Spleen (tissue), 11 donors: ENCODE measurements around the gene ARID3A. TPM values are rescaled to one million over a fixed set of nuclear protein-coding genes. Genes with fewer than 3 reads are reported as not detected.
A peak's percentile ranks its signal among the peaks of the same experiment; 100 is the strongest.

Source experiments
- DNase-seq: peaks from one replicate; pipeline ENCODE4 v3.0.0-alpha.2; 2020
- H3K27ac ChIP-seq, 8 donors: fragments of 200-600 bp; sonication (generic) in 7 of 8; 1 replicate in 4 of 8; 2 replicates in 4 of 8; pipeline versions ENCODE4 v1.5.0 to v1.8.0; 2016 to 2021; ENCODE audit warnings: inconsistent platforms in 4 of 8, mild to moderate bottlenecking in 4 of 8, moderate library complexity in 1 of 8
- H3K27me3 ChIP-seq, 7 donors: fragments of 200-600 bp; sonication (generic) in 6 of 7; replicated peaks in 1 of 7; 1 replicate in 4 of 7; 2 replicates in 3 of 7; pipeline versions ENCODE4 v1.5.0 to v1.8.0; 2016 to 2021; ENCODE audit warnings: inconsistent platforms in 3 of 7, mild to moderate bottlenecking in 1 of 7
- H3K36me3 ChIP-seq, 6 donors: fragments of 200-600 bp; sonication (generic) in 5 of 6; 1 replicate in 4 of 6; 2 replicates in 2 of 6; pipeline versions ENCODE4 v1.5.0 to v1.8.0; 2016 to 2021; ENCODE audit warnings: inconsistent platforms in 2 of 6
- H3K4me1 ChIP-seq, 6 donors: fragments of 200-600 bp; sonication (generic) in 5 of 6; 1 replicate in 3 of 6; 2 replicates in 3 of 6; pipeline versions ENCODE4 v1.5.0 to v1.8.0; 2016 to 2021; ENCODE audit warnings: inconsistent platforms in 3 of 6
- H3K4me3 ChIP-seq, 8 donors: fragments of 200-600 bp; sonication (generic) in 7 of 8; 1 replicate in 4 of 8; 2 replicates in 4 of 8; pipeline versions ENCODE4 v1.5.0 to v1.8.0; 2016 to 2021; ENCODE audit warnings: inconsistent platforms in 4 of 8, mild to moderate bottlenecking in 4 of 8, moderate library complexity in 2 of 8
- H3K9me3 ChIP-seq, 8 donors: fragments of 200-600 bp; sonication (generic) in 7 of 8; 1 replicate in 4 of 8; 2 replicates in 4 of 8; pipeline versions ENCODE4 v1.5.0 to v1.8.0; 2016 to 2021; ENCODE audit warnings: inconsistent platforms in 4 of 8
- CTCF ChIP-seq, 11 experiments: fragments of 200-600 bp in 7 of 11; fragments of 450-650 bp in 4 of 11; sonication (generic) in 4 of 11; IDR thresholded peaks in 8 of 11; conservative IDR thresholded peaks in 3 of 11; 1 replicate in 7 of 11; 2 replicates in 4 of 11; pipeline versions ENCODE4 v1.4.0 to v1.8.0; 2016 to 2021; ENCODE audit warnings: antibody characterized with exemption in 11 of 11, inconsistent platforms in 4 of 11, mild to moderate bottlenecking in 1 of 11
- POLR2A ChIP-seq, 3 donors: fragments of 450-650 bp; IDR thresholded peaks; one replicate each; pipeline ENCODE4 v1.5.1; 2017; ENCODE audit warnings: antibody characterized with exemption in 3 of 3, mild to moderate bottlenecking in 1 of 3
- POLR2AphosphoS5 ChIP-seq, 3 donors: sonication (generic); formaldehyde crosslinking; IDR thresholded peaks; one replicate each; pipeline ENCODE4 v1.5.1; 2017; ENCODE audit warnings: antibody characterized with exemption in 3 of 3
- WGBS, 5 donors: extraction: QIAGEN DNeasy Blood & Tissue Kit in 3 of 5; methylation state at CpG; one replicate each; pipeline versions ENCODE4 v1.1.5 to v1.1.7; 2013 to 2018; 5-methylcytosine and 5-hydroxymethylcytosine counted together
- intact Hi-C: fragments of 100-400 bp; cut with DNase I; formaldehyde crosslinking; loops from one replicate; pipeline ENCODE4 v1.15.0; 2023; ENCODE audit warnings: low total_unique reads
- polyA plus RNA-seq, 3 donors: library from polyadenylated mRNA; stranded (reverse); fragments of 200-250 nt; gene quantifications; one replicate each; pipeline ENCODE4 v1.2.1, GENCODE V29; 2013
- total RNA-seq, 7 donors: library from RNA; depleted of rRNA in 3 of 7; stranded (reverse); fragments of >200 nt in 3 of 7; fragmentation: NEBNext Ultra II Directional in 4 of 7; extraction: Animal tissue kit (Norgen Biotek cat#: 25700) in 4 of 7; gene quantifications; one replicate each; pipeline versions ENCODE4 v1.1.0 to v1.2.1, GENCODE V29; 2016 to 2021
- donor health status: healthy with polysubstance abuse.
- donor health status: DM: no; HTN: no; CAD: no; lungs with moderate emphysema.
- donor health status: DM: no; HTN: no; CAD: no.
- donor health status: Bipolar disorder and iron deficiency.
- donor health status: healthy.
- donor health status: DM: no; HTN: no; CAD: no.
- donor health status: DM: yes; HTN: yes; CAD: no.

The ARID3A gene
- total and polyA plus RNA-seq, 10 donors = 2.5 to 42.5 (median 17.7) TPM

- H3K4me1 ChIP-seq = no peaks in the 10 kb centered on the region
- TF ChIP-seq POLR2AphosphoS5 (IDR thresholded peaks at IDR 0.05) (peak in 1 of 3 donors; percentile 48), CTCF (IDR thresholded peaks at IDR 0.05 in 8 of 11, conservative IDR thresholded peaks at IDR 0.05 in 3 of 11) (no peak)
- H3K9me3 ChIP-seq = no peaks in the 10 kb centered on the region
- H3K36me3 ChIP-seq = peaks cover 0 to 90% (median 66%) of the 10 kb centered on the region in 6 donors
- no peak overlapping the region for H3K27ac ChIP-seq
- H3K4me3 ChIP-seq = no peak overlapping the region
- DNase-seq = no peak
- 89 to 95% (median 90%) methylated on average over 23 to 37 of the region's 37 CpGs for WGBS, 5 donors
- H3K27me3 ChIP-seq = no peaks in the 10 kb centered on the region
- intact Hi-C loops = no loop called here
These were observed 46.0 kb upstream of the ARID3A start for GRCh38 chr19:879711-880438.

- no peak for DNase-seq
- no peaks in the 10 kb centered on the region for H3K4me1 ChIP-seq
- H3K36me3 ChIP-seq = peaks cover 0 to 90% (median 71%) of the 10 kb centered on the region in 6 donors
- no peak overlapping the region for H3K27ac ChIP-seq
- TF ChIP-seq POLR2A (IDR thresholded peaks at IDR 0.05) = no peak
- TF ChIP-seq CTCF (IDR thresholded peaks at IDR 0.05 in 8 of 11, conservative IDR thresholded peaks at IDR 0.05 in 3 of 11) = no peak
- TF ChIP-seq POLR2AphosphoS5 (IDR thresholded peaks at IDR 0.05) = peak in 1 of 3 donors; percentile 28
- H3K4me3 ChIP-seq = no peak overlapping the region
- H3K9me3 ChIP-seq = no peaks in the 10 kb centered on the region
- WGBS, 5 donors = 95 to 98% (median 97%) methylated on average over 33 to 34 of the region's 34 CpGs
- H3K27me3 ChIP-seq = no peaks in the 10 kb centered on the region
- intact Hi-C loops = no loop called here
These were observed 44.3 kb upstream of the ARID3A start for GRCh38 chr19:881385-882071.

GRCh38 chr19:882871-883497, 42.9 kb upstream of the ARID3A start:
- TF ChIP-seq POLR2AphosphoS5 (IDR thresholded peaks at IDR 0.05) (no peak), POLR2A (IDR thresholded peaks at IDR 0.05) (no peak), CTCF (IDR thresholded peaks at IDR 0.05 in 8 of 11, conservative IDR thresholded peaks at IDR 0.05 in 3 of 11) (no peak)
- peaks cover 0 to 94% (median 71%) of the 10 kb centered on the region in 6 donors for H3K36me3 ChIP-seq
- no peak overlapping the region for H3K27ac ChIP-seq
- H3K4me1 ChIP-seq = no peaks in the 10 kb centered on the region
- DNase-seq = no peak
- 88 to 96% (median 93%) methylated on average over 15 to 30 of the region's 30 CpGs for WGBS, 5 donors
- intact Hi-C loops = no loop called here
- no peaks in the 10 kb centered on the region for H3K9me3 ChIP-seq
- no peak overlapping the region for H3K4me3 ChIP-seq
- H3K27me3 ChIP-seq = no peaks in the 10 kb centered on the region
